Suprapubic skin (tissue), 3 donors: Measurements from ENCODE around the gene TREML4.

ENCODE experiments used
- CTCF ChIP-seq, 2 donors: fragments of 200-600 bp in 1 of 2; fragments of 450-650 bp in 1 of 2; sonication (generic) in 1 of 2; IDR thresholded peaks; one replicate each; pipeline ENCODE4 v1.5.1; 2016 to 2019; ENCODE audit warnings: antibody characterized with exemption in 2 of 2, mild to moderate bottlenecking in 1 of 2, moderate library complexity in 1 of 2
- POLR2A ChIP-seq, 2 donors: fragments of 450-650 bp; IDR thresholded peaks; one replicate each; pipeline ENCODE4 v1.6.1; 2017; ENCODE audit warnings: antibody characterized with exemption in 2 of 2, mild to moderate bottlenecking in 2 of 2, moderate library complexity in 2 of 2

GRCh38 chr6:41222045-41222444 lies 6.1 kb upstream of the TREML4 start:
- no peak for TF ChIP-seq POLR2A (IDR thresholded peaks at IDR 0.05)
- no peak for TF ChIP-seq CTCF (IDR thresholded peaks at IDR 0.05)
